ENCODE measurements around the gene HS2ST1.
"Not testable (repeated sequence)": the region's sequence is repeated elsewhere in the genome, so short reads cannot be mapped to it uniquely, and the experiment has no call there.

Gene HS2ST1

GRCh38 chr1:87028576-87028975 is 114.1 kb downstream of the HS2ST1 start:
- DNase-seq, result no peak

GRCh38 chr1:87030740-87031690 is 116.6 kb downstream of the HS2ST1 start:
- DNase-seq, result no peak

GRCh38 chr1:87034351-87034750 is 119.9 kb downstream of the HS2ST1 start:
- no peak for DNase-seq

GRCh38 chr1:87039096-87039495 is 124.7 kb downstream of the HS2ST1 start:
- DNase-seq, result no peak

GRCh38 chr1:87042111-87042811 is 127.8 kb downstream of the HS2ST1 start:
- no peak for DNase-seq

GRCh38 chr1:87044424-87044823 is 130.0 kb downstream of the HS2ST1 start:
- no peak for DNase-seq

GRCh38 chr1:87044840-87045239 is 130.4 kb downstream of the HS2ST1 start:
- DNase-seq, result no peak

- peak; percentile 18 for DNase-seq
These were observed 131.4 kb downstream of the HS2ST1 start for GRCh38 chr1:87045761-87046304.

- DNase-seq, result no peak
These were observed 132.5 kb downstream of the HS2ST1 start for GRCh38 chr1:87046951-87047350.

- no peak for DNase-seq
These were observed 133.8 kb downstream of the HS2ST1 start for GRCh38 chr1:87048237-87048636.

GRCh38 chr1:87051965-87052364 is 137.5 kb downstream of the HS2ST1 start:
- no peak for DNase-seq

GRCh38 chr1:87052400-87052799 is 138.0 kb downstream of the HS2ST1 start:
- no peak for DNase-seq

GRCh38 chr1:87052961-87053360 is 138.5 kb downstream of the HS2ST1 start:
- DNase-seq, result no peak

GRCh38 chr1:87053446-87053845 is 139.0 kb downstream of the HS2ST1 start:
- DNase-seq, result no peak

- no peak for DNase-seq
These were observed 142.5 kb downstream of the HS2ST1 start for GRCh38 chr1:87056974-87057373.

- no peak for DNase-seq
These were observed 143.9 kb downstream of the HS2ST1 start for GRCh38 chr1:87058343-87058649.

GRCh38 chr1:87061742-87062156 is 147.3 kb downstream of the HS2ST1 start:
- peak; percentile 38 for DNase-seq

GRCh38 chr1:87062687-87063086 is 148.3 kb downstream of the HS2ST1 start:
- DNase-seq, result no peak

- DNase-seq, result no peak
These were observed 149.9 kb downstream of the HS2ST1 start for GRCh38 chr1:87064309-87064708.

GRCh38 chr1:87064986-87065385 is 150.6 kb downstream of the HS2ST1 start:
- DNase-seq, result no peak

GRCh38 chr1:87066708-87067107 is 152.3 kb downstream of the HS2ST1 start:
- DNase-seq, result not testable (repeated sequence)

- DNase-seq, result no peak
These were observed 158.0 kb downstream of the HS2ST1 start for GRCh38 chr1:87072411-87072810.

- DNase-seq, result no peak
These were observed 158.5 kb downstream of the HS2ST1 start for GRCh38 chr1:87072904-87073303.
